ENCODE results near the gene WDR33.

Gene WDR33

DNA sequence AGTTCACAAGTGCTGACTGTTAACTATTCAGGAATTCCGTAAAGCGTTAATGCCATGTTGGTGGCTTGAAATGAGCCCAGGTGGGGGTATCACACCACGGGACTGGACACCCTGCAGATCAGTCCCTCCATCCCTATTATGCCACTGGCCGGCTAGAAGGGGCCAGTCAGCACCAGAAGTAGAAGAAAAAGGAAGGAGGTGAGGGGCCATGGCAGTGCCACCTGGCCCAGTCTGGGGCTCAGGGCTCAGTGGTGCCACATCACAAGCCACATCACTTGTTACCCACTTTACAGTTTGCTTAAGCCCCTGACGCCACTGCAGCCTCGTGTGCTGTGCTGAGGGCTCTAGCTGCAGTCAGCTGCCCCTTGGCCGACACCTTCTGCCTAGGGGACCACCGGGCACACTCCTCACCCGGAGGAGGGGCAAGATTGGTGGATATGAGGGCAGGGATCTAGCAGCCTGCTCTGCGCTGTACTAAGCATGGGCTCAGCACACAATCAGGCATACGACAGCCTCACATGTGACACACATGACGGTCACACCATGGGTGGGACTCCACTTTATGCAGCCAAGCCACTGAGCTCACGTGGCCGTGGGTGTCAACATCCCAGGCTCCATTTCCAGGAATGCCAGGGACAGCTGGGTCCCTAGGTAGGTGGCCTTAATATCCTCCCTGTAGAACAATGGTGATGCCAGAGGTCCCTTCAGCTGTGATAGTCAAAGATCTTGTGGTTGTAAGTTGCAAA is 139.2 kb downstream of the WDR33 start:
- no peak for DNase-seq (ENCODE audit: low spot score)

DNA sequence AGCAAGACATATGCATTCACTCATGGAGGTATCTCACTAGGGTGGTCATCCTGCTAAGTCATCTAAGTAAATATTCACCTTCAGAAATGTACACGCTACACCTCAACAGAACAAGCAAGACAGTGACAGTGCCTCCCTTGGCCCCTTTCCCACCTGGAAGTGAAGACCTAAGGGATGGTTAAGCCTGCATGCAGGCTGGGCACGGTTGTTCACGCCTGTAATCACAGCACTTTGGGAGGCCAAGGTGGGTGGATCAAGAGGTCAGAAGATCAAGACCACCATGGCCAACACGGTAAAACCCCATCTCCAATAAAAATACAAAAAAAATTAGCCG is 140.0 kb downstream of the WDR33 start:
- no peak for DNase-seq (ENCODE audit: low spot score)

DNA sequence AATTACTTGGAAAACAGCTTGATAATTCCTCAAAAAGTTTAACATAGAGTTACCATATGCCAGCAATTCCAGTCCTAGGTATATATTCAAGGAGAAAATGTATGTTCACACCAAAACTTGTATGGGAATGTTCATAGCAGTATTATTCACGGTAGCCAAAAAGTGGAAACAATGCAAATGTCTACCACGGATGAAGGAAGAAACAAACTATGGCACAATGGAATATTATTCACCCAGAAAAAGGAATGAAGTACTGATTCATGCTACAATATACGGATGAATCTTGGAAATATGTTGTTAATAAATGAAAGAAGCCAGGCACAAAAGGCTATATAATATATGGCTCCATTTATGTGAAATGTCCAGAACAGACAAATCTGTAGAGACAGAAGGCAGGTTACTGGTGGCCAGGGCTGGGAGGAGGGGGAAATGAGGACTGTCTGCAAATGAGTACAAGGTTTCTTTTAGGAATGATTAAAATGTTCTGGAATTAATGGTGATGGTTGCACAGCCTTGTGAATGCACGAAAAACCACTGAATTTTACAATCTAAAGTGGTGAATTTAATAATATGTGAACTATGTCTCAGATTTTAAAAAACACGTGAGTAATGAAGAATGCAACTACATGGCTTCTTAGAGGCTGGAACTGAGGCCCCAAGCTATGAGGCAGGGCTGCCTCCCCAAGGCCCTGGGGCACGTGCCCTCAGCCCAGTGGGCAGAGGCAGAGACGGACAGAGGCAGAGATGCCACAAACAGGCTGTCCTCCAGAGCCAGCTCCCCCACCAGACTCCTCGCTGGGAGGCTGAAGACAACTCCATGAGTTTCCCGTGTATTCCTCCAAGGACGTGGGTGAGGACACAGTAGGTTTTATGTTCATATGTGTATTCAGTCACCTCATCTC is 140.7 kb downstream of the WDR33 start:
- DNase-seq (ENCODE audit: low spot score) = no peak

DNA sequence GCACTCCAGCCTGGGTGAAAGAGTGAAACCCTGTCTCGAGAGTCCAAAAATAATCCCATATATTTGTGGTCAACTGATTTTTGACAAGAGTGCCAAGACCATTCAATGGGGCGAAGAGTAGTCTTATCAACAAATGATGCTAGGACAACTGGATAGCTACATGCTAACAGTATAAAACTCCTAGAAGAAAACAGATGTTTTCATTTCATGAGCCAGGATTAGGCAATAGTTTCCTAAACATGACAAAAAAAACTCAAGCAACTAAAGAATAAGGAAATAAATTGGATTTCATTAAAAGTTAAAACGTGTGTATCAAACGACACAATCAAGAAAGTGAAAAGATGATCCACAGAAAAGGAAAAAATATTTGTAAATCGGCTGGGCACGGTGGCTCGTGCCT is 141.9 kb downstream of the WDR33 start:
- no peak for DNase-seq (ENCODE audit: low spot score)

DNA sequence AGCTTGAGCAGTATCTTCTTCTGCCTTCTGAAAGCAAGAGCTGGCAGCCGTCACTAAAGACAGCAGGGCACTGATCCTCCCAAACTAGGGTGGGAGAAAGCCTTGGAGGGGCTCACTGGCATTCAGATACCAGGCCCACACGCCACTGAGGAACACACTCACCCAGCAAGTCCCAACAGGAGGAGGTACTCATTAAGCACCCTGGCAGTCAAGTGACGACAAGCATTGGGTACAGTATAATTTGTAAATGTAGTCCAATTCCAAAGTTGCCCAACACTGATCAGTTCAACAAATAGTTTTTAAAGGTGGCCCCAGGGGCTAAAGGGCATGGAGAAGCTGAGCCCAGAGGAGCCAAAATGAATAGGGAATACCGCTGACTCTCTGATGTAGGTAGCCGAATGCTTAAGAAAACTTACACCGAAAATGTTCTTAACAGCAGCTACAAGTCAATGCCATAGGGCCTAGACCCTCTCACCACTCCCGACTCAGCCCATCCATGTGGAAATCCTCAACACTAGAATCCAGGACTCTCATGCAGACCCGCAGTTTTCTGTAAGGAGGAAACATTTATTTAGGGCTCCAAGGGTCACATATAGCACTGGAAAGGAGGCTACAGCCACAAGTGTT is 145.6 kb downstream of the WDR33 start:
- no peak for DNase-seq (ENCODE audit: low spot score)

DNA sequence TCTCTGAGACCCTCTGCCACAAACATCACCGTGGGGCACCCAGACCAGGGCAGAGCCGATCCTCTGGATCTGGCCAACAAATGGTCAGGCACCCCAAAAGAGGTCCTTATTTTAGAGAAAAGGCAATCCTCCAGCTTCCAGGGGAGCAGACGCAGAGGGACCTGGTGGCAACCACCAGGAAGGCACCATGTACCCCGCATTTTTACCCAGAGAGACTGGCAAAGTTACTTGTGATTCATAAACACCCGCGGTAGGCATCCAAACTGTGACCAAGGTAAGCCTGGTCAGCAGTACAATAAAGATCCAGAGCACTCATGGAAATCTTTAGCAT is 146.1 kb downstream of the WDR33 start:
- no peak for DNase-seq (ENCODE audit: low spot score)

DNA sequence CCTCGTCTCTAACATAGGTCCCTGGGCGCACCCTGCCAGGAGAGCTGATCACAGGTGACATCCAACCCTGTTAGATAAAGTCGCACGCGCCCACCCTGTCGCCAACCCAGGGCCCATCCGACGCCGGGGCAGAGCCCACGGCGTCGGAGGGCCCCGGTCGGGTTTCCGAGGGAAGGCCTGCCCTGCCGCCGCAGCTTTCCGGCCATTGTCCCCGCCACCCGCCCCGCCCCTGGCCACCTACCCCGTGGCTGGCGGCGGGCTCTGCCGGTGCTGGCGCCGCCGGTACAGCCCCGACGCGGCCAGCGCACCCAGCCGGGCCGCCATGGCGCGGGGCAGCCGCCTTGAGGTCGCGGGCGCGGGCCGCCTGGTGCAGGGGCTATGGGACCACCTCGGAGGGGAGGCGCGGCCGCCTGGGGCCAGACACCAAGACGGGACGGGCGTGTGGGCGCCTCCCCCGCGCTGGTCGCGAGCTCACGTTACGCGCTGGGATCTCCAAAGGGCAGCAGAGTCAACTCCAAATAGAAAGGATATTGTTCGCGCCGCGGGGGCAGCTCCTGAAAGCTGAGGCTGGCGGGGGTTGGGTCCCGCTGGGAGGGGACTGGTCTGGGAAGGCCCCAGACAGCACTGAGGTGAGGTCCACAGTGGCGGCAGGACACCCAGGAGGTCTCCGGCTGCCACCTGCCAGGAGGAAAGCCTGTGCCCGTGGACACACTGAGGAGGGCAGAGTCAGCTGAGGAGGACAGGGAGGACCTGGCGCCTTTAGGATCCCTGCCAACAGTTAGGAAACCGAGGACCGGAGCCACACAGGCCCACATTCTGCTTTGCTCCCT is 146.7 kb downstream of the WDR33 start:
- no peak for DNase-seq (ENCODE audit: low spot score)

DNA sequence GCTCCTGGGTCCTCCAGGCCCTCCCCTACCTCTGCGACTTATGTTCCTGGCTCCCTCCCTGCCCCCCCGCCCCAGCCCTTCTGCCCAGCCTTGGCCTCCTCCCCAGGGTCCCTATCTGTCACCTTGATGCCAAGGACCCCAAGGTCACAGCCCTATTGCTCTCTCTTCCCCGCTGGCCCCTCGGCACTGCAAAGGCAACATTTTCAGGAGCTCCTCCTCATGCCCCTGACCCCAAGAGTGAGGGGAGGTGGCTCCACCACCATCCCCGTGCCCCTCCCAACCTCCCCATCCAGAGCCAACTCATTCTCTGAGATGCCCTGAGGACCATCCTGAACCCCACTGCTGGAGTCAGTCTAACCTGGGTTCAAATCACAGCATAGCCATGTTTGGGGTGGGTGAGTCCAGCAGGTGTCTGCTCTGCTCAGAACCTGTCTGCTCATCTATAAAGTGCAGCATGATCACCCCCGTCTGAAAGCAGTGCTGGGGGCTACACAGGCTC is 147.4 kb downstream of the WDR33 start:
- DNase-seq (ENCODE audit: low spot score) = no peak

DNA sequence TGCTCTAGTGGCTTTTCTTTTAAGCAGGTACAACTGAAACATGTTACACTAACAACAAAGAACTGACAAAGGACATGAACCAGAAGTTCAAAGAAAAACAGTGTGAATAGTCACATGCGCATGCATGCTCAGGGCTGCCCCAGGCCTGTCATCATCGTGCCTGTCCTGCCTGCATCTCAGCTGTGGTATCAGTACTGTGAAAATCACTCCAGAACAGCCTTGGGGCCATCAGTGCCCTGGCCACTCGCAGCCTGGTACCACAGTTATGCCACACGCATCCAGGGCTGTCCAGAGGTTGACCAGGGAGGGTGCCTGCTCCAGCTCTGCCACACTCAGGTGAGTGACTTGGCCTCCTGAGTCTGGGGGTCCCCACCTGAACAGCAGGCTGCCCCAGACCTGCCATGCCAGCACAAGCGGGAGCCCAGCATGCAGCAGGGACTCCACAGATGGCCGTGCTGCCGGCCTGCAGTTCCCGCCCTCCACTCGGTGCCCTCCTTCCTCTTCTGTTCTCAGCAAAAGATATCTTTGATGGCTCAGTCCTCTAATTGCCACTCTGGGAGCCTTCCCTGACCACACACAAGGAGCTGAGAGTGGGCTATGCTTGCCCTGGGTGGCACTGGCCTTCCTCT is 147.9 kb downstream of the WDR33 start:
- DNase-seq (ENCODE audit: low spot score) = no peak

DNA sequence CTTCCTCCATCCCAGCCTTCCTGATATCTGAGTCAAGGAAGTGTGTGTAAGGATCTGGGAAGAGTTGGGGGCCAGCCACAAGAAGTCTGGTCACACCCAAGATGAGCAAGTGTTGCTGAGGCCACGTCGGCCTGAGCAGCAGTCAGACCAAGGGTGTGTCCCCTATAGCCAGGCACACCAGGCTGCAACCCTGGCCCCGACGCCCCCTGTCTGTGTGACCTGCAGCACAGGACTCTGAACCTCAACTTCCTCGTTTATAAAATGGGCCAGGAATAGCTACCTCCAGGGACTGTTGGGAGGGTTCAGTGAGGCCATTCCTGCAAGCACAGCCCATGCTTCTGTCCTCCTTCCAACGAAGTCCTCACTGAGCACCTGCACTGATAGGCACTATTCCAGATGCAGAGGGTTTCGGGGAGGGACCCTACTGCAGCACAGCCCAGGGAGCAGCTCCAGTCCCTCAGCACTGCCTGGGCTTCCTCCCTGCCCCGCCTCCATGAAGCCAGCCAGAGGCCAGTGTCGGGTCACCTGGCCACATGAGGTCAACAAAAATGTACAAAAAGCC is 148.9 kb downstream of the WDR33 start:
- DNase-seq (ENCODE audit: low spot score) = no peak

DNA sequence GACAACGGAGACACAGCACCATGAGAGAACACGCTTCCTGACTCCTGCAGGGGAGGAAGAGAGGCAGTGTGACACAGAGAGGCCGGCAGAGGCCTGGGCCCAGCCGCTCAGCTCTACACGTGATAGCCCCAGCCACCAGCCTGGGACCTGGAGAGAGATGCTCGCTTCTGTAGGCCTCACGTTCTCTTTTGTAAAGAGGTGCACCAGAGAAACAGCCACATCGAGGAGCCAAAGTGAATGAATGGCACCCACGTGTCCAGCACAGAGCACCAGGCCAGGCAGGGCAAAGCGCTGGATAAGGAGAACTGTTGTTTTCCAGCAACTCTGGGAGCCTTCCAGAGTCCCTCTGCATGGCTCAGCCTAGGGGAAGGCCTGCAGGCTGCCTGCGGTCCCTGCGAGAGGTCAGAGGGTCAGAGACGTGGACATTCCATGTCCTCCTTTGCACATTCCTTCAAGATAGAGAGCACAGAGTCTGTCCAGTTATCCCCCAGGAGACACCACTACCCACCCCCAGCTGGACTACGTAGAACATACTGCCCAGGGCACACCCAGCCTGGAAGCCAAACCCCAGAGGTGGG is 149.8 kb downstream of the WDR33 start:
- DNase-seq (ENCODE audit: low spot score) = no peak

DNA sequence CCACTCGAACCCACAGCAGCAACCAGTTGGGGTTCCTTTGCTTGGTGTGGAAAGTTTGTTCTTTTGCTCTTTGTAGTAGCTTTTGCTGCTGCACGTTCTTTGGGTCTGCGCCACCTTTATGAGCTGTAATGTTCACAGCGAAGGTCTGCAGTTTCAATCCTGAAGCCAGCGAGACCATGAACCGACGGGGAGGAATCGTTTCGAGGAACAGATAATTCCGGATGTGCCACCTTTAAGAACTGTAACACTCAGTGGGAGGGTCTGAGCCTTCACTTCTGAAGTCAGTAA is 150.7 kb downstream of the WDR33 start:
- no peak for DNase-seq (ENCODE audit: low spot score)

DNA sequence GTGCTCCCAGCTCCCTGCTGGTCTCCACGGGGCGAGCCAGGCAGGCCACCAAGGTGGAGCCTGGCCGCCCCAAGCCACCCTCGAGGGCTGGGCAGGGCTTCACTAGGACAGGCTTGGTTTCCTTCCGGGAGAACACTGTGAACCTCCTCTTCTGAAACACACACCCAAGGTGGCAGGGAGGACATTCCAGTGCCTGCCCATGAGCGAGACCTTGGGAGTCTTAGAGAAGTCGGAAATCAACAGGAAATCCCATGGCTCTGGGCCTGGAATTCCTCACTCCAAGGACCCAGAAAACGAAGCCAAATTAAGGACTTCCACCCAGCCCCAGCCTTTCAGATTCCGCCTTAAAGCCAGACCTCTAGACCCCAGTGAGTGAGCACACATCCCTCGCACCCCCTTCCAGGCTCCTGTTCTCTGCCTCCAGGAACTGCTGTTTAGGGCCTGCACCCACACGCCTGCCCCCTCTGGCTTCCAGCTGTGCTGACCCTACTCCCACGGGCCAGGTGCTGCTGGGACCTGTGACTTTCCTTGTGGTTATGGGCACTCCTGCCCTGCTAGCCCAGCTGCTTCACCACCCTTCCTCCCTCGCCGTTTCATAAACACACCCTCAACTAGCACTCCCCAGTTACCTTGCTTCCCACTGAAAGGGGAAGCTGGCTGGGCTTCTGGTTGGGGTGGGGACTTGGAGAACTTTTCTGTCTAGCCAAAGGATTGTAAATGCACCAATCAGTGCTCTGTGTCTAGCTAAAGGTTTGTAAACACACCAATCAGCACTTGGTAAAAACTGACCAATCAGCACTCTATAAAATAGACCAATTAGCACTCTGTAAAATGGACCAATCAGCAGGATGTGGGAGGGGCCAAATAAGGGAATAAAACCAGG is 151.3 kb downstream of the WDR33 start:
- DNase-seq (ENCODE audit: low spot score) = no peak

DNA sequence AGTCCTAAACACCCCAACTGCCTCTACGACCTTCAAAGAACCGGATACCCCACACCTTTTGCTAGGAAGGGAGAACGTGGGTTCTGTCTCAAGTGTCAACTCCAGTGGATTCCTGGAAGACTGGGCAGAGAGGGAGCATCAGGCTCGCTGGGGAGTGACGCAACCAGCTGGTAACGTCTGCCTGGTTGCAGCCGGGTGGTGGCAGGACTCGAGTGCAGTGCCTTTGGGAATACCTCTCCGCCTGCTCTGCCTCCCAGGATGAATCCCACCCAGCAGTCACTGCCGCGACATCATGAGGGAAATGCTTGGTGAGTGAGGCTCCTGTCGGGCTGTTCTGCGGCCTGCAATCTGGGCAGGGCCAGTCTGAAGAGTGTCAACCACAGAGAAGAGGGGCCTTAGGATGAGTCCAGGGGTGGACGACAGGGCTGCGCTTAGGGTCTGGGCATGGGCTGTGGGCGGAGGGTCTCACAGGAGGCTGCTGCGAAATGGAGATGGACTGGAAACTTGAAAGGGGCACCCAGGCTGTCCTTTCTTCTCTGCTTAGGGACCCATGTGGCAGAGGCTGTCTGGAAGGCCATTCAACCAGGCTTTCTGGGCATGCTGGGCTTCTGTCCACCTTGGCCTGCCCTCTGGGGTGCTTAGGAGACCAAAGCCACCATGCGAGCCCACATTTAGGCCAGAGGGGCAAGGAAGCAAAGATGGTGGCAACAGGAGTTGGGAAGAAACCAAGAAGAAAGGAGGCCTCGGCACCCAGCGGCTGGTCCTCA is 152.1 kb downstream of the WDR33 start:
- no peak for DNase-seq (ENCODE audit: low spot score)

DNA sequence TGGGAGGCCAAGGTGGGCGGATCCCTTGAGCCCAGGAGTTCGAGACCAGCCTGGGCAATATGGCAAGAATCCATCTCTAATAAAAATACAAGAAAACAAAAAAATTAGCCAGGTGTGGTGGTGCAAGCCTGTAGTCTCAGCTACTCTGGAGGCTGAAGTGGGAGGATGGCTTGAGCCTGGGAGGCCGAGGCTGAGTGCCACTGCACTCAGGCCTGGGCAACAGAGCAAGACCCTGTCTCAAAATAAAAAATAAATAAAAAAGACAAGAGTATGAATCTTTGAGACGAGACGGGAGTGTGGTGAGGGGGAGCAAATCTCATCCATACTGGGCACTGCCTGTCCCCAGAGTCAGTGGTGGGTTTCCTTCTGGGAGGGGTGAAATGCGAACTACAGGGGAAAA is 152.8 kb downstream of the WDR33 start:
- DNase-seq (ENCODE audit: low spot score) = no peak

DNA sequence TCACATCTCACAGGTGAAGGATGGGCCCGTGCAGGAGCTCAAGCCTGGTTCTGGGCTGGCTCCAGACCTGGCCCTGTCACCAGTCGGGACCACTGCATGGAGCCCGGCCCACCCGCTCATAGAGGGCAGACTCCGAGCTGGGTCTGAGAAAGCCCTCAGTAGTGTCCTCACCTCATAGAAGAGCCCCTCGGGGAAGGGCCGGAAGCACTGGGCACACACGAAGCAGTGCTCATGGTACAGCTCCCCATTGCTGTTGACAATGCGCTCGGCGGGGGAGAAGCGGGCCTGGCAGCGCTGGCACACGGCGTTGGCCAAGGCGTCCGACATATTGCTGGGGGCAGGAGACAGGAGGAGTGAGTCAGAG is 153.8 kb downstream of the WDR33 start:
- DNase-seq (ENCODE audit: low spot score) = no peak

DNA sequence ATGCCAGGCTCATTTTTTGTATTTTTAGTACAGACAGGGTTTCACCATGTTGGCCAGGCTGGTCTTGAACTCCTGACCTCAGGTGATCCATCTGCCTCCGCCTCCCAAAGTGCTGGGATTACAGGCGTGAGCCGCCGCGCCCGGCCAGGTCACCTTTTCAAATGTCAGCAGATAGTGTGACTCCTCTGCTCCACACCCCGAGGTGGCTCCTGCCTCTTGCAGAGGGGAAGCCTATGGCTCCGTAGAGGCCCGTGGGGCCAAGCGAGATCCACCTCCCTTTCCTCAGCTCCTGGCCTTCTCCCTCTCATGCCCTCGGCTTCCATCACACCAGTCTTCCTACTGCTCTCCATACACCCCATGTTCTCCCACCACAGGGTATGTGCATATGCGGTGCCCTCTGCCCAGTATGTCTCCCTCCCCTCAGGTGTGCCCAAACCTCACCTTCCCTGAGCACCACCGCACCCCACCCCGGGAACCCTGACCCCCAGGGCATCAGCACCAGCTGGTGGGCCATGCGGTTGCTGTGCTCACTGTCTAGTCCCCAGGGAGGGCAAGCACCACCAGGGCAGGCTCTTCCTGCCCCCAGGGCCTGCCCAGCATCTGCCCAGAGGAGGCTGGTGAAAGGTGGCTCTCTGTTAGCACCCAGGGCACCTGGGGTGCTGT is 154.3 kb downstream of the WDR33 start:
- no peak for DNase-seq (ENCODE audit: low spot score)

DNA sequence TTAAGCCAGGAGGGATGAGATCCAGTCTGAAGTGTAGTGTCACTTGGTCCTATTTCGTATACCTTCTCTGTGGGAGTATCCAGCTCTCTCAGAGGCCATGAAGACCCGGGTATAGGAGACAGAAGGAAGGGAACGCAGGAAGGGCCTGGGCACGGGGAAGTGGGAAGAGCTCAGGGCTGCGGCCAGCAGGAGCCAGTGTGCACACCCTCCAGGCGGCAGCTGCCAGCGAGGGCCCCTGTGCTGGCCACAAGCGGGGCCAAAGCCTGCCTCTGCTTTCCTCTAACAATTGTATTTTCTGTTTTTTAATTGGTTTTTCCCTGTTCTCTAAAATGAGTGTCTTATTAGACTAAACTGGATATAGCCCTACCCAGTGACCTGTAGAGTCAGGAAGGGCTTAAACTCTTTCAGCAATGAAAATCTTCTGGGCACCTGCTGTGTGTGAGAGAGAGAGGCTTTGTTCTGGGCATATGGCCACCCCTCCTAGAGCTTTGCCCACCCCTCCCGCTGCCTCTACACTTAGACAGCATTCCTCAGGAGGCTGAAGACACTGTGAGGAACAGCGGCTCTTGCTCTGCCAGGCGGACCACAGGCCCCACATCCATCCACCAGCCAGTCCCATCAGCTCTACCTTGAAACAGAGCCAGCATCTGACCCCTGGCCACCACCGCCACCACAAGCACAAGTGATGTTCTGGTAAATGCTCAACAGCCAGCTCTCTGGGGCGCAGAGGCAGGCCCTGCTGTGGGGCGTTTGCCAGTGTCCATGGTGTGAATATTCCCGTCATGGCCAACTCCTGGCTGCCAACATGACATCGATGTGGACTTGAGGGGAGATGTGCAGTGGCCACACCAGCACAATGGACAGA is 155.5 kb downstream of the WDR33 start:
- DNase-seq (ENCODE audit: low spot score) = no peak

All from hematopoietic multipotent progenitor cell treated with erythropoietin and hydrocortisone succinate and interleukin-3 and kit ligand, for 17 days (in vitro differentiated cells).